MM.1S (cell line): Measurements from ENCODE around the gene BRD9.

Source experiments
- EZH2 ChIP-seq: fragments of 300-600 bp; sonication (generic); optimal IDR thresholded peaks from 2 replicates; pipeline ENCODE3; 2017; ENCODE audit warnings: low read depth, mild to moderate bottlenecking, antibody characterized with exemption, low read length, mixed read lengths
- EZH2phosphoT487 ChIP-seq: fragments of 300-600 bp; sonication (generic); IDR thresholded peaks from 2 replicates; pipeline ENCODE4 v1.6.1; 2018; ENCODE audit warnings: antibody characterized with exemption, low read length
- TF ChIP-seq, protein P1 (sequence below): fragments of 300-600 bp; sonication (generic); IDR thresholded peaks from 2 replicates; pipeline ENCODE4 v1.5.1; 2016; ENCODE audit warnings: antibody characterized with exemption, low read length, mixed read lengths

DNA sequence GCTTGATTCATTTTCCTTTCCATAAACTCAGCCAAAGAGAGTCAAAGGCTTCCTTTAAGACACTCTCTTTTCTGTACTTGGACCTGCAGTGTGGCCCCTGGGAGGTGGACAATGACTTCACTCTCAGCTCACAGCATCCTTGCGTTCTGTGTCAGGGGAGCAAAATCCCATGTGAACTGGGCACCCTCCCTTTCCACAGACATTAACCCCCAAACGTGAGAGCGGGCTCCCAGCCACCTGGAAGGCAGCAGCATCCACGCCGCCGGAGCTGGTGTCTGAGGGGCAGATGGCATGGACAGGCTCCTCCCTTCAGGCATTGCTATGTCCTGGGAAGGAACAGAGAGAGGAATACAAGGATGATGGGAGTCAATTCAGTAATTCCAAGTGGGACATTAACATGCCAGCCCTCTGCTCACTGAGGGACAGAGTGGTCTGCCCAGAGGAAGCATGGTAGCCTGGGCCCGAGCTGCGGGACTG lies 39.6 kb upstream of the BRD9 start:
- TF ChIP-seq EZH2: no peak
- TF ChIP-seq, protein P1, sequence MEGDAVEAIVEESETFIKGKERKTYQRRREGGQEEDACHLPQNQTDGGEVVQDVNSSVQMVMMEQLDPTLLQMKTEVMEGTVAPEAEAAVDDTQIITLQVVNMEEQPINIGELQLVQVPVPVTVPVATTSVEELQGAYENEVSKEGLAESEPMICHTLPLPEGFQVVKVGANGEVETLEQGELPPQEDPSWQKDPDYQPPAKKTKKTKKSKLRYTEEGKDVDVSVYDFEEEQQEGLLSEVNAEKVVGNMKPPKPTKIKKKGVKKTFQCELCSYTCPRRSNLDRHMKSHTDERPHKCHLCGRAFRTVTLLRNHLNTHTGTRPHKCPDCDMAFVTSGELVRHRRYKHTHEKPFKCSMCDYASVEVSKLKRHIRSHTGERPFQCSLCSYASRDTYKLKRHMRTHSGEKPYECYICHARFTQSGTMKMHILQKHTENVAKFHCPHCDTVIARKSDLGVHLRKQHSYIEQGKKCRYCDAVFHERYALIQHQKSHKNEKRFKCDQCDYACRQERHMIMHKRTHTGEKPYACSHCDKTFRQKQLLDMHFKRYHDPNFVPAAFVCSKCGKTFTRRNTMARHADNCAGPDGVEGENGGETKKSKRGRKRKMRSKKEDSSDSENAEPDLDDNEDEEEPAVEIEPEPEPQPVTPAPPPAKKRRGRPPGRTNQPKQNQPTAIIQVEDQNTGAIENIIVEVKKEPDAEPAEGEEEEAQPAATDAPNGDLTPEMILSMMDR: no peak
- no peak for TF ChIP-seq EZH2phosphoT487
